Glomerular endothelial cell (primary cell): ENCODE results near the gene GDNF. TPM values are rescaled to one million over a fixed set of nuclear protein-coding genes. Genes with fewer than 3 reads are reported as not detected.
"Not testable (repeated sequence)": the region's sequence is repeated elsewhere in the genome, so short reads cannot be mapped to it uniquely, and the experiment has no call there.

Experiments used
- DNase-seq: peaks from one replicate; pipeline ENCODE4 v3.0.0-alpha.2; 2011; ENCODE audit warnings: low read depth, low spot score; ENCODE audit errors: extremely low read depth
- total RNA-seq: library from RNA; depleted of rRNA; stranded (reverse); fragments of >200 nt; gene quantifications from 2 replicates; pipeline ENCODE4 v1.2.3, GENCODE V29; 2015

Gene GDNF
- total RNA-seq, 1 donor from 2014 or later, result not detected

GRCh38 chr5:37787742-37788141, 52.1 kb downstream of the GDNF start:
- no peak for DNase-seq

- no peak for DNase-seq
Measured at GRCh38 chr5:37786862-37787519, 52.9 kb downstream of the GDNF start.

- DNase-seq, result no peak
Measured at GRCh38 chr5:37786416-37786815, 53.4 kb downstream of the GDNF start.

- DNase-seq, result not testable (repeated sequence)
Measured at GRCh38 chr5:37781409-37781808, 58.4 kb downstream of the GDNF start.

- no peak for DNase-seq
Measured at GRCh38 chr5:37777432-37778130, 62.3 kb downstream of the GDNF start.

GRCh38 chr5:37776826-37777225, 63.0 kb downstream of the GDNF start:
- DNase-seq, result no peak

GRCh38 chr5:37774912-37775483, 64.8 kb downstream of the GDNF start:
- no peak for DNase-seq

GRCh38 chr5:37773809-37774208, 66.0 kb downstream of the GDNF start:
- no peak for DNase-seq

- no peak for DNase-seq
Measured at GRCh38 chr5:37772255-37772654, 67.6 kb downstream of the GDNF start.

GRCh38 chr5:37771731-37772130, 68.1 kb downstream of the GDNF start:
- no peak for DNase-seq

GRCh38 chr5:37771203-37771611, 68.6 kb downstream of the GDNF start:
- DNase-seq, result no peak

GRCh38 chr5:37770786-37771185, 69.1 kb downstream of the GDNF start:
- DNase-seq, result no peak

GRCh38 chr5:37769840-37770239, 70.0 kb downstream of the GDNF start:
- no peak for DNase-seq

GRCh38 chr5:37769108-37769507, 70.7 kb downstream of the GDNF start:
- DNase-seq, result no peak

GRCh38 chr5:37768371-37768770, 71.5 kb downstream of the GDNF start:
- DNase-seq, result no peak

- DNase-seq, result no peak
Measured at GRCh38 chr5:37767961-37768360, 71.9 kb downstream of the GDNF start.

GRCh38 chr5:37767251-37767650, 72.6 kb downstream of the GDNF start:
- no peak for DNase-seq
